H1 (cell line): ENCODE measurements around the gene FES. TPM values are rescaled to one million over a fixed set of nuclear protein-coding genes. Genes with fewer than 3 reads are reported as not detected.

ENCODE experiments used
- CTCF ChIA-PET: fragments of 300-600 bp; sonication (Branson Sonifier 250); formaldehyde crosslinking; loops from one replicate; lab custom pipeline; 2021; ENCODE audit not compliant: partially characterized antibody; lab: Charles Lee
- POLR2A ChIA-PET: fragments of 300-600 bp; sonication (Branson Sonifier 250); formaldehyde crosslinking; loops from one replicate; lab custom pipeline; 2021; ENCODE audit warnings: inconsistent platforms; ENCODE audit not compliant: partially characterized antibody; lab: Charles Lee
- DNase-seq, 2 experiments: peaks; one replicate each; pipeline versions ENCODE4 v3.0.0 to v3.0.0-alpha.2; 2010 to 2022; ENCODE audit warnings: low spot score in 2 of 2, low read depth in 1 of 2, mixed read lengths in 1 of 2
- FAIRE-seq: peaks from 2 replicates; lab custom pipeline; 2011; peaks lifted over from hg19 to GRCh38; lab: Jason Lieb, UNC
- H2AFZ ChIP-seq: 2 replicates; pipeline ENCODE4 v1.8.1; 2012; ENCODE audit warnings: low read length, inconsistent platforms
- H2AK5ac ChIP-seq: 2 replicates; pipeline ENCODE4 v1.6.1; 2013; ENCODE audit warnings: low read depth, low read length
- H2BK120ac ChIP-seq: replicated peaks from 2 replicates; pipeline ENCODE3; 2013; ENCODE audit warnings: low read depth, low read length, inconsistent platforms
- H2BK12ac ChIP-seq: 2 replicates; pipeline ENCODE4 v1.6.1; 2013; ENCODE audit warnings: low read depth, low read length
- H2BK15ac ChIP-seq: 2 replicates; pipeline ENCODE4 v1.6.1; 2013; ENCODE audit warnings: low read length
- H2BK20ac ChIP-seq: 2 replicates; pipeline ENCODE4 v1.6.1; 2013; ENCODE audit warnings: low read length
- H2BK5ac ChIP-seq: 2 replicates; pipeline ENCODE4 v1.6.1; 2013; ENCODE audit warnings: low read depth, low read length
- H3K14ac ChIP-seq: 2 replicates; pipeline ENCODE4 v1.6.1; 2013; ENCODE audit warnings: inconsistent platforms; ENCODE audit not compliant: insufficient read length
- H3K18ac ChIP-seq: 2 replicates; pipeline ENCODE4 v1.6.1; 2013; ENCODE audit warnings: low read length; ENCODE audit errors: extremely low read depth
- H3K23ac ChIP-seq: 2 replicates; pipeline ENCODE4 v1.6.1; 2013; ENCODE audit warnings: inconsistent platforms; ENCODE audit not compliant: insufficient read length
- H3K23me2 ChIP-seq: 2 replicates; pipeline ENCODE4 v1.6.1; 2013; ENCODE audit warnings: low read depth, low read length
- H3K27ac ChIP-seq: 2 replicates; pipeline ENCODE4 v1.6.1; 2011; ENCODE audit warnings: low read depth, low read length, inconsistent platforms
- H3K27me3 ChIP-seq, 4 experiments: replicated peaks in 1 of 4; 1 replicate in 1 of 4; 2 replicates in 3 of 4; pipeline versions ENCODE4 v1.6.1 to v1.8.1; 2011 to 2013; ENCODE audit warnings: low read length in 3 of 4, mild to moderate bottlenecking in 3 of 4, inconsistent platforms in 2 of 4, mixed read lengths in 2 of 4, moderate library complexity in 1 of 4; ENCODE audit not compliant: control insufficient read depth in 3 of 4, insufficient read depth in 3 of 4; ENCODE audit errors: extremely low read depth in 1 of 4
- H3K36me3 ChIP-seq, 4 experiments: 2 replicates each; pipeline versions ENCODE4 v1.6.1 to v1.8.1; 2011 to 2013; ENCODE audit warnings: mild to moderate bottlenecking in 4 of 4, low read length in 3 of 4, moderate library complexity in 2 of 4, control low read depth in 1 of 4, inconsistent platforms in 1 of 4; ENCODE audit not compliant: insufficient read depth in 4 of 4, control insufficient read depth in 2 of 4
- H3K4ac ChIP-seq: replicated peaks from 2 replicates; pipeline ENCODE3; 2013; ENCODE audit warnings: low read length, low read depth, mixed read lengths, inconsistent platforms; ENCODE audit not compliant: insufficient read length
- H3K4me1 ChIP-seq, 4 experiments: replicated peaks in 1 of 4; 1 replicate in 1 of 4; 2 replicates in 3 of 4; pipeline versions ENCODE4 v1.6.1 to v1.8.1; 2011 to 2013; ENCODE audit warnings: low read length in 3 of 4, inconsistent platforms in 2 of 4, mixed read lengths in 1 of 4; ENCODE audit not compliant: insufficient read depth in 4 of 4, control insufficient read depth in 3 of 4
- H3K4me2 ChIP-seq, 2 experiments: 2 replicates each; pipeline versions ENCODE4 v1.6.1 to v1.8.1; 2011 to 2013; ENCODE audit warnings: low read depth in 2 of 2, low read length in 2 of 2, control low read depth in 1 of 2, inconsistent platforms in 1 of 2, mild to moderate bottlenecking in 1 of 2; ENCODE audit not compliant: insufficient read depth in 1 of 2
- H3K4me3 ChIP-seq, 4 experiments: fragments of 200-600, 300-600 bp in 1 of 4; sonication (generic), shearing (Covaris generic), sonication (Bioruptor Twin) in 1 of 4; 2 replicates each; pipeline versions ENCODE4 v1.5.1 to v1.8.1; 2011 to 2016; ENCODE audit warnings: low read length in 4 of 4, low read depth in 3 of 4, control low read depth in 2 of 4, inconsistent platforms in 2 of 4, mild to moderate bottlenecking in 2 of 4, mixed read lengths in 1 of 4, moderate library complexity in 1 of 4; ENCODE audit not compliant: insufficient read depth in 2 of 4; ENCODE audit errors: extremely low read depth in 1 of 4
- H3K56ac ChIP-seq: replicated peaks from 2 replicates; pipeline ENCODE3; 2013; ENCODE audit warnings: low read depth, mild to moderate bottlenecking, mixed read lengths, low read length, inconsistent platforms; ENCODE audit not compliant: insufficient read length
- H3K79me1 ChIP-seq: 2 replicates; pipeline ENCODE4 v1.6.1; 2013; ENCODE audit warnings: low read depth, low read length, control low read depth
- H3K79me2 ChIP-seq, 2 experiments: 2 replicates each; pipeline versions ENCODE4 v1.6.1 to v1.8.1; 2012 to 2013; ENCODE audit warnings: low read length in 2 of 2, mild to moderate bottlenecking in 2 of 2, inconsistent platforms in 1 of 2; ENCODE audit not compliant: insufficient read depth in 2 of 2, control insufficient read depth in 1 of 2
- H3K9ac ChIP-seq, 4 experiments: replicated peaks in 1 of 4; 1 replicate in 1 of 4; 2 replicates in 3 of 4; pipeline versions ENCODE4 v1.6.1 to v1.8.1; 2011 to 2013; ENCODE audit warnings: low read depth in 3 of 4, low read length in 3 of 4, control low read depth in 2 of 4, mild to moderate bottlenecking in 2 of 4, moderate library complexity in 2 of 4, inconsistent platforms in 1 of 4; ENCODE audit errors: extremely low read depth in 1 of 4
- H3K9me3 ChIP-seq, 2 experiments: 2 replicates each; pipeline versions ENCODE4 v1.6.1 to v1.8.1; 2012 to 2013; ENCODE audit warnings: mild to moderate bottlenecking in 2 of 2, moderate library complexity in 2 of 2, control low read depth in 1 of 2, inconsistent platforms in 1 of 2, low read depth in 1 of 2, low read length in 1 of 2, mixed read lengths in 1 of 2; ENCODE audit not compliant: insufficient read depth in 2 of 2
- H4K20me1 ChIP-seq, 2 experiments: replicated peaks in 1 of 2; 2 replicates each; pipeline versions ENCODE3 to v1.8.1; 2011 to 2013; ENCODE audit warnings: inconsistent platforms in 2 of 2, low read length in 2 of 2, mild to moderate bottlenecking in 1 of 2; ENCODE audit not compliant: insufficient read depth in 2 of 2, control insufficient read depth in 1 of 2
- H4K5ac ChIP-seq: 2 replicates; pipeline ENCODE4 v1.6.1; 2013; ENCODE audit warnings: low read length, low read depth, mixed read lengths, inconsistent platforms; ENCODE audit not compliant: insufficient read length
- H4K8ac ChIP-seq: 2 replicates; pipeline ENCODE4 v1.8.0; 2013; ENCODE audit warnings: mild to moderate bottlenecking, moderate library complexity, low read length, inconsistent platforms; ENCODE audit not compliant: insufficient read depth; ENCODE audit errors: extremely low read depth
- H4K91ac ChIP-seq: replicated peaks from 2 replicates; pipeline ENCODE3; 2013; ENCODE audit warnings: low read length, mixed read lengths, inconsistent platforms; ENCODE audit not compliant: insufficient read length
- KDM4A ChIP-seq: IDR thresholded peaks from one replicate; pipeline ENCODE4 v1.7.1; 2012; ENCODE audit warnings: low read depth, mild to moderate bottlenecking, moderate library complexity, low read length, inconsistent platforms; ENCODE audit not compliant: severe bottlenecking
- SP1 ChIP-seq: IDR thresholded peaks from 2 replicates; pipeline ENCODE4 v1.6.1; 2011; ENCODE audit warnings: low read depth, low read length
- WGBS, 2 experiments: shearing (Covaris generic) in 1 of 2; methylation state at CpG; one replicate each; pipeline versions ENCODE4 v1.1.6 to v1.1.7; 2013 to 2015; ENCODE audit warnings: low lambda C conversion rate in 2 of 2, mixed read lengths in 2 of 2, inconsistent platforms in 1 of 2, low coverage in 1 of 2, missing lambda C conversion rate in 1 of 2; ENCODE audit not compliant: insufficient replicate concordance in 2 of 2, insufficient coverage in 1 of 2, insufficient read length in 1 of 2; ENCODE audit errors: extremely low coverage in 1 of 2, missing lambda C conversion rate in 1 of 2; 5-methylcytosine and 5-hydroxymethylcytosine counted together
- polyA plus RNA-seq, 7 experiments: library from polyadenylated mRNA; depleted of rRNA in 3 of 7; stranded (reverse) in 5 of 7; unstranded in 2 of 7; fragments of >200 nt in 5 of 7; fragments of 200-250 nt in 2 of 7; gene quantifications; 1 replicate in 5 of 7; 2 replicates in 1 of 7; 4 replicates in 1 of 7; pipeline versions ENCODE4 v1.2.1 to v1.2.3, GENCODE V29; 2011 to 2013; ENCODE audit warnings: missing spikeins in 2 of 7, mixed read lengths in 2 of 7
- total RNA-seq: library from RNA; stranded (reverse); fragmentation: NEBNext Ultra II Directional; extraction: Animal tissue kit (Norgen Biotek cat#: 25700); gene quantifications from 2 replicates; pipeline ENCODE4 v1.2.1, GENCODE V29; 2021

FES gene
- total and polyA plus RNA-seq, 2 of the 8 experiments (the other 6 are each of a cell fraction or from before 2014, with no cell fraction given): 8.5 to 8.6 TPM

GRCh38 chr15:90879730-90880366 lies 4.5 kb upstream of the FES start:
- ChIA-PET CTCF (no interaction called here), POLR2A (interaction anchor here (0.7 kb wide), 1 partner anchor 73 kb away, joined by 3 read pairs; no protein-coding TSS in a partner anchor)
- Histone ChIP-seq H4K91ac (no peak overlapping the region), H3K18ac (no peak overlapping the region), H3K4ac (no peak overlapping the region), H3K4me3 (no peak overlapping the region), H4K20me1 (peaks cover 0 to 6% of the 10 kb centered on the region in 2 experiments), H3K4me1 (peaks cover 0 to 17% (median 11%) of the 10 kb centered on the region in 4 experiments; a peak in 6 of 7 replicates), H4K8ac (no peak overlapping the region; the same call in 1 of the 2 replicates), H3K56ac (no peak overlapping the region), H3K27ac (no peak overlapping the region), H2BK5ac (no peak overlapping the region), H2BK20ac (no peak overlapping the region), H3K23me2 (peaks cover 1% of the 10 kb centered on the region; the same call in 1 of the 2 replicates), H3K4me2 (no peak overlapping the region), H3K79me2 (no peaks in the 10 kb centered on the region), H3K9me3 (no peaks in the 10 kb centered on the region), H3K14ac (no peak overlapping the region), H4K5ac (no peak overlapping the region), H3K27me3 (no peaks in the 10 kb centered on the region), H2BK120ac (no peak overlapping the region), H2BK15ac (no peak overlapping the region), H2AK5ac (no peak overlapping the region), H2AFZ (no peak overlapping the region), H3K79me1 (no peaks in the 10 kb centered on the region; the same call in 1 of the 2 replicates), H3K9ac (no peak overlapping the region), H3K23ac (no peak overlapping the region), H3K36me3 (peaks cover 5 to 18% (median 13%) of the 10 kb centered on the region in 4 experiments; a peak in 5 of 8 replicates), H2BK12ac (no peak overlapping the region)
- DNase-seq (no peak), FAIRE-seq (no peak)
- 94% methylated on average over 24 of the region's 35 CpGs; no CpG with 5 or more reads in 1 of the 2 experiments for WGBS, 2 experiments
- TF ChIP-seq KDM4A: no peak
- no peak for TF ChIP-seq SP1
